ENCODE data around the gene HPCAL1.

HPCAL1 gene

GRCh38 chr2:10410823-10411437 is 108.2 kb downstream of the HPCAL1 start:
- H3F3A ChIP-seq (ENCODE audit: control insufficient read depth, insufficient read depth): peaks cover 10% of the 10 kb centered on the region
- H3K9me2 ChIP-seq (replicated peaks; ENCODE audit: control insufficient read depth, low read length): no peaks in the 10 kb centered on the region
- H3K27ac ChIP-seq (ENCODE audit: low read depth, low read length): peak overlapping the region; percentile 82
- H3K27me3 ChIP-seq (ENCODE audit: control insufficient read depth, low read length): no peaks in the 10 kb centered on the region
- TF ChIP-seq EZH2phosphoT487 (IDR thresholded peaks at IDR 0.05; ENCODE audit: borderline replicate concordance, low read length): no peak
- no peak for TF ChIP-seq CTCF (IDR thresholded peaks at IDR 0.05; ENCODE audit: low read depth, low read length, poor library complexity, severe bottlenecking)
- no peaks in the 10 kb centered on the region for H3K79me2 ChIP-seq (ENCODE audit: control insufficient read depth, low read length)
- H3K9me3 ChIP-seq (ENCODE audit: control insufficient read depth, insufficient read depth, low read length): 0 out of 2 replicates have a peak, but pooled peaks cover 2% of the 10 kb centered on the region
- H3K4me3 ChIP-seq (ENCODE audit: low read length): peak overlapping the region; percentile 40
- peak overlapping the region; percentile 80 for H3K4me2 ChIP-seq (ENCODE audit: low read length)
- peaks cover 60% of the 10 kb centered on the region for H3K4me1 ChIP-seq (ENCODE audit: control insufficient read depth, low read length)
- peaks cover 4% of the 10 kb centered on the region; the same call in 1 of the 2 replicates for H3K36me3 ChIP-seq (ENCODE audit: control insufficient read depth, low read length)
- H4K20me1 ChIP-seq (ENCODE audit: control insufficient read depth, insufficient read depth, low read depth, low read length): no peaks in the 10 kb centered on the region; the same call in 1 of the 2 replicates

- no peak overlapping the region for H3K4me2 ChIP-seq (ENCODE audit: low read length)
- no peaks in the 10 kb centered on the region for H3K79me2 ChIP-seq (ENCODE audit: control insufficient read depth, low read length)
- no peaks in the 10 kb centered on the region for H3K9me2 ChIP-seq (replicated peaks; ENCODE audit: control insufficient read depth, low read length)
- no peak for TF ChIP-seq CTCF (IDR thresholded peaks at IDR 0.05; ENCODE audit: low read depth, low read length, poor library complexity, severe bottlenecking)
- no peak for TF ChIP-seq EZH2phosphoT487 (IDR thresholded peaks at IDR 0.05; ENCODE audit: borderline replicate concordance, low read length)
- peaks cover 10% of the 10 kb centered on the region for H3F3A ChIP-seq (ENCODE audit: control insufficient read depth, insufficient read depth)
- H3K4me3 ChIP-seq (ENCODE audit: low read length): no peak overlapping the region
- no peak overlapping the region for H3K27ac ChIP-seq (ENCODE audit: low read depth, low read length)
- peaks cover 4% of the 10 kb centered on the region; the same call in 1 of the 2 replicates for H3K36me3 ChIP-seq (ENCODE audit: control insufficient read depth, low read length)
- H3K27me3 ChIP-seq (ENCODE audit: control insufficient read depth, low read length): no peaks in the 10 kb centered on the region
- no peaks in the 10 kb centered on the region; the same call in 1 of the 2 replicates for H4K20me1 ChIP-seq (ENCODE audit: control insufficient read depth, insufficient read depth, low read depth, low read length)
- H3K4me1 ChIP-seq (ENCODE audit: control insufficient read depth, low read length): peaks cover 60% of the 10 kb centered on the region
- 0 out of 2 replicates have a peak, but pooled peaks cover 2% of the 10 kb centered on the region for H3K9me3 ChIP-seq (ENCODE audit: control insufficient read depth, insufficient read depth, low read length)
Observed at GRCh38 chr2:10411557-10411956, 108.9 kb downstream of the HPCAL1 start.

GRCh38 chr2:10412380-10412779 is 109.7 kb downstream of the HPCAL1 start:
- H3K9me3 ChIP-seq (ENCODE audit: control insufficient read depth, insufficient read depth, low read length): 0 out of 2 replicates have a peak, but pooled peaks cover 2% of the 10 kb centered on the region
- H3K27me3 ChIP-seq (ENCODE audit: control insufficient read depth, low read length): no peaks in the 10 kb centered on the region
- no peak overlapping the region for H3K4me3 ChIP-seq (ENCODE audit: low read length)
- H3K36me3 ChIP-seq (ENCODE audit: control insufficient read depth, low read length): peaks cover 4% of the 10 kb centered on the region; the same call in 1 of the 2 replicates
- TF ChIP-seq CTCF (IDR thresholded peaks at IDR 0.05; ENCODE audit: low read depth, low read length, poor library complexity, severe bottlenecking): no peak
- TF ChIP-seq EZH2phosphoT487 (IDR thresholded peaks at IDR 0.05; ENCODE audit: borderline replicate concordance, low read length): no peak
- H3K79me2 ChIP-seq (ENCODE audit: control insufficient read depth, low read length): no peaks in the 10 kb centered on the region
- H3K4me1 ChIP-seq (ENCODE audit: control insufficient read depth, low read length): peaks cover 54% of the 10 kb centered on the region
- no peak overlapping the region for H3K27ac ChIP-seq (ENCODE audit: low read depth, low read length)
- H3K4me2 ChIP-seq (ENCODE audit: low read length): peak overlapping the region; percentile 15; the same call in 1 of the 2 replicates
- no peaks in the 10 kb centered on the region for H3K9me2 ChIP-seq (replicated peaks; ENCODE audit: control insufficient read depth, low read length)
- H4K20me1 ChIP-seq (ENCODE audit: control insufficient read depth, insufficient read depth, low read depth, low read length): no peaks in the 10 kb centered on the region; the same call in 1 of the 2 replicates
- peaks cover 10% of the 10 kb centered on the region for H3F3A ChIP-seq (ENCODE audit: control insufficient read depth, insufficient read depth)
